A549 (cell line): ENCODE data around the gene TMCC2.

Experiments
- CEBPB ChIP-seq, 2 experiments: fragments of >200 bp in 1 of 2; sonication (Bioruptor Twin) in 1 of 2; formaldehyde crosslinking in 1 of 2; IDR thresholded peaks; 2 replicates each; pipeline ENCODE4 v1.6.1; 2012 to 2016
- ESRRA ChIP-seq: fragments of 150-350 bp; IDR thresholded peaks from 2 replicates; pipeline ENCODE4 v1.6.1; 2014; ENCODE audit warnings: mild to moderate bottlenecking, low read length, borderline replicate concordance
- RNF2 ChIP-seq: fragments of 200-600 bp; sonication (generic); IDR thresholded peaks from 2 replicates; pipeline ENCODE4 v1.6.1; 2016; ENCODE audit warnings: low read depth, mild to moderate bottlenecking, antibody characterized with exemption, moderate library complexity, borderline replicate concordance
- SMC3 ChIP-seq: fragments of >200 bp; sonication (Bioruptor Twin); formaldehyde crosslinking; IDR thresholded peaks from 3 replicates; pipeline ENCODE4 v1.6.1; 2018; ENCODE audit warnings: inconsistent platforms
- TF ChIP-seq, protein P1 (sequence below): fragments of >200 bp; sonication (Bioruptor Twin); formaldehyde crosslinking; IDR thresholded peaks from 3 replicates; pipeline ENCODE4 v1.5.1; 2016

DNA sequence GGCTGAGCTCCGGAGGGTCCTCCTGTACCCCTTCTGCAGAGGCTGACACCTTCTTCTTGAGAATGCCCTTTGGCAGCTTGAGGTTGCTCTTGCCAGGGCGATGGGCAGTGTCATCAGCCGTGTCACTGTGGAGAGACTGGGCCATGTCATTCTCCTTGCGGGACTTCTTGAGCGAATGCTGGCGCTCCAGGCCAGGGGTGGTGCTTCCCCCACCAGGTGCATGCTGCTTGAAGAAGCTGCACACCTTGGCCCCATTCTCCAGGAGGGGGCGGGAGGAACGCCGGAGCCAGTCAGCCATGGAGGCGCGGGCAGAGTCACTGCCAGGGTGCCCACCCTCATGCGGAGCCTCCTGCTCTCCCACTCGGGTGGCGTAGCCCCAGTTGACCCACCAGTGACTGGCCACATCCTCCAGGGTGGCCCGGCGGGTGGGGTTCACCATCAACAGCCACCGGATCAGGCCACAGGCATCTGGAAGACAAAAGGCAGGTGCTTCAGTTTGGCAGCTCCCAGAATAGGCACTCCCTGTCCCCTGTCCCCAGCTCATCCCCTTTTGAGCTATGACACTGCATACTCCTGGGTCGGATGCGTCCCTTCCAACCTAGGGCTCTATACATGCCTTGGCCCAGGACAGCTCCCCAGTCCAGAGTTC is 76.4 kb downstream of the TMCC2 start:
- TF ChIP-seq RNF2, result no peak
- TF ChIP-seq ESRRA, result no peak
- TF ChIP-seq SMC3, result no peak
- TF ChIP-seq, protein P1, sequence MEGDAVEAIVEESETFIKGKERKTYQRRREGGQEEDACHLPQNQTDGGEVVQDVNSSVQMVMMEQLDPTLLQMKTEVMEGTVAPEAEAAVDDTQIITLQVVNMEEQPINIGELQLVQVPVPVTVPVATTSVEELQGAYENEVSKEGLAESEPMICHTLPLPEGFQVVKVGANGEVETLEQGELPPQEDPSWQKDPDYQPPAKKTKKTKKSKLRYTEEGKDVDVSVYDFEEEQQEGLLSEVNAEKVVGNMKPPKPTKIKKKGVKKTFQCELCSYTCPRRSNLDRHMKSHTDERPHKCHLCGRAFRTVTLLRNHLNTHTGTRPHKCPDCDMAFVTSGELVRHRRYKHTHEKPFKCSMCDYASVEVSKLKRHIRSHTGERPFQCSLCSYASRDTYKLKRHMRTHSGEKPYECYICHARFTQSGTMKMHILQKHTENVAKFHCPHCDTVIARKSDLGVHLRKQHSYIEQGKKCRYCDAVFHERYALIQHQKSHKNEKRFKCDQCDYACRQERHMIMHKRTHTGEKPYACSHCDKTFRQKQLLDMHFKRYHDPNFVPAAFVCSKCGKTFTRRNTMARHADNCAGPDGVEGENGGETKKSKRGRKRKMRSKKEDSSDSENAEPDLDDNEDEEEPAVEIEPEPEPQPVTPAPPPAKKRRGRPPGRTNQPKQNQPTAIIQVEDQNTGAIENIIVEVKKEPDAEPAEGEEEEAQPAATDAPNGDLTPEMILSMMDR, result no peak
- TF ChIP-seq CEBPB (IDR thresholded peaks at IDR 0.05), result no peak
